OCI-M1 (cell line): ENCODE data around the gene RPS6KB1.
"Not testable (repeated sequence)": the region's sequence is repeated elsewhere in the genome, so short reads cannot be mapped to it uniquely, and the experiment has no call there.

Experiments
- DNase-seq: peaks from one replicate; lab custom pipeline; 2025; lab: John Stamatoyannopoulos, UW

RPS6KB1 gene

DNA sequence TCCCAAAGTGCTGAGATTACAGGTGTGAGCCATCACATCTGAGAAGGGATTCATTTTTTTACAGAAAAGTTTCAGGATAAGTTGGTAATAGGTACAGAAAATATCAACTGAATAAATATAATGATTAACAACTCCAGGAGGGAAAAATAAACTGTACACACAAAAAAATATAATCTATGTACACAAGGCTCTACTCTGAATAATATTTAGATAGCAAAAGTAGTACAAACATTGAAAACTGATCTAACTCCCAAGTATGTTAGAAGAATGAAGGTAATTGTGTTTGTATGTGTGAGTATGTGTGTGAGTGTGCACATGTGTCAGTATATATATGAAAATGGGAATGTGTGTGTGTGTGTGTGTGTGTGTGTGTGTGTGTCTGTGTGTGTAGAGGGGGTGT, 20.6 kb upstream of the RPS6KB1 start:
- DNase-seq = no peak

DNA sequence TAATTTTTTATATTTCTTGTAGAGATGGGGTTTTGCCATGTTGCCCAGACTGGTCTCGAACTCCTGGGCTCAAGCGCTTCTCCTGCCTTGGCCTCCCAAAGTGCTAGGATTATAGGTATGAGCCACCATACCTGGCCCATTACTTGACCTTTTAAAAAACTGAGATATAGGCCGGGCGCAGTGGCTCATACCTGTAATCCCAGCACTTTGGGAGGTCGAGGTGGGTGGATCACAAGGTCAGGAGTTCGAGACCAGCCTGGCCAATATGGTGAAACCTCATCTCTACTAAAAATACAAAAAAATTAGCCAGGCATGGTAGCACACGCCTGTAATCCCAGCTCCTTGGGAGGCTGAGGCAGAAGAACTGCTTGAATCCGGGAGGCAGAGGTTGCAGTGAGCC, 19.5 kb upstream of the RPS6KB1 start:
- not testable (repeated sequence) for DNase-seq

DNA sequence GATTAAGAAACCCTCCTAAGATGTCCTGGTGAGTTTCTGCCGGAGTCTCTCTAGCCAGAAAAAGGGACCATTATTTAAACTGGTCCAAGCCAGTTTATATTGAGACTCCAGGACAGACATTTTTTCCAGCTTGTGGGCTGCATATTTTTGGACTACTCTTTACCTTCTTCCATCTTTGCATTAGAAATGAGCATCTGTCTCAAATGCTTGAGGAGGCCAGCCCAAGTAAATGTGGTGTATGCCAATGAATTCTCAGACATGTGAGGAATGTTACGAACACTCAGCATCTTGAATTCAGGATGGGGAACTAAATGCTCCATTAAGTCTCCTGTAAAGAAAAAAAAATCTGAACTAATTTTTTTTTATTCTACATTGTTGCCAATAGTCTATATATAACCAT, 18.5 kb upstream of the RPS6KB1 start:
- DNase-seq = no peak

GRCh38 chr17:59876107-59876506, 16.8 kb upstream of the RPS6KB1 start:
- no peak for DNase-seq

DNA sequence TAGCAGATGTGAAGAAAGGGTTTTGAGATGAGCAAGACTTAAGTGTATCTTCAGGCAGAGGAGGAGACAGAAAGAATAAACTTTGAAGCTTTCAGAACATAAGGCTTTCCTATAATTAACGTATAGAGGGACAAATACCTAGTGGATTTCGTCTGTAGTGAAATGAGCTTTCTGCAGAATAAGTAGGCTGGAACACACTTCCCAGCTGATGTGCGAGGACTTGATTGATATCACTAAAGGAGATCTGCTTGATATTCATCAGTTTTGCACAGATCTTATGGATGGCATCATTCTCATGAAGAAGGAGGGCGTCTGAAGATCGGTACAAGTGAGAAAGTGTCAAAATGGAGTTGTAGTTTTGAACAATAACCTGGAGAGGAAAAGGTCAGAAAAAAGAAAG, 15.0 kb upstream of the RPS6KB1 start:
- no peak for DNase-seq

DNA sequence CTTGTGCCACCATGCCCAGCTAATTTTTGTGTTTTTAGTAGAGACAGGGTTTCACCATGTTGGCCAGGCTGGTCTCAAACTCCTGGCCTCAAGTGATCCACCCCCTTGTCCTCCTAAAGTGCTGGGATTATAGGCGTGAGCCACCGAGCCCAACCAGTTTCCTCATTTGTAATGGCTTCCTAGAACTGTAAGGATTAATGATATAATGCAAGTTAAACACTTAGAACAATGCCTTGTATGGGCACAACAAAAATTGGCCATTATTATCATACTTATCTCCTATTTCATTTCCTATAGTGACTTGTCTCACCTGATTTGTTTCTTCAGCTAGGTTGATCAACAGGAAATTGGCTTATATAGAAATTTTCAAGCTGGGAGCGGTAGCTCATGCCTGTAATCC, 14.3 kb upstream of the RPS6KB1 start:
- no peak for DNase-seq

DNA sequence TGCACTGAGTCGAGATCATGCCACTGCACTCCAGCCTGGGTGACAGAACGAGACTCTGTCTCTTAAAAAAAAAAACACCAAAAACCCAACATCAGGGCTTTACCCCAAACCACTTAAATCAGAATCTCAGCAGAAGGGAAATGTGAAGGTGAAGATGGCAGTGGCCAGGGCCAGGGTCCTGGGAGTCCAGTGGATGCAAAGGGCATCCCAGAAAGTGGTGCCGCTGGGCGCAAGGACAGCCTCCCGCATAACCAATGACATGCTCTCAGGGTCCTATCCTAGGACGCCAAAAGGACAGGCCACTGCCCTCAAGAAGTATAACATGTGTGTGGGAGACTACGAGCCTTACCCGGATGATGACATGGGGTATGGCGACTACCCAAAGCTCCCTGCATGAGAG, 8.1 kb upstream of the RPS6KB1 start:
- no peak for DNase-seq

DNA sequence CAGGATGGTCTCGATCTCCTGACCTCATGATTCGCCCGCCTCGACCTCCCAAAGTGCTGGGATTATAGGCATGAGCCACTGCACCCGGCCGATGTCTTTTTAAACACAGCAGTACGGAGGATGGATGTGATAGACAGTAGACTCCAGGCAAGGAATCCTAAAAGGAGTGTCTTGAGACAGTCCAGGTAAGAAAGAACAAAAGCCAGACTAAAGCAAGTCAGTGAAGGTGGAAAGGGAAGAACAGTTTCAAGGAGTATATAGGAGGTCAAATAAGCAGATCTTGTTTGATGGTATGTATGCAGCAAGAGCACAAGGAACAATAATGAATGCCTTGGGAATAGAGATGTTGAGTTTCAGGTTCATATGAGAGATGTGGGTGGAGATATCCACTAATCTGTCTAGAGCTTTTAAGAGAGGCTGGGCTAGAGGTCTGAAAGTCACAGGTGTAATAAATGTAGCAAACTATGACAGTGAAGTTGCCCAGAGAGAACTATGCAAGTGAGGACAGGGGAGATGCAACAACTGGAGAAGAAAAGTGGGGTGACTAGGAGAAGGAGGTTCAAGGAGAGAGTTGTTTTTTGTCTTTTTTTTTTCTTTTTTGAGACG, 4.7 kb upstream of the RPS6KB1 start:
- no peak for DNase-seq

DNA sequence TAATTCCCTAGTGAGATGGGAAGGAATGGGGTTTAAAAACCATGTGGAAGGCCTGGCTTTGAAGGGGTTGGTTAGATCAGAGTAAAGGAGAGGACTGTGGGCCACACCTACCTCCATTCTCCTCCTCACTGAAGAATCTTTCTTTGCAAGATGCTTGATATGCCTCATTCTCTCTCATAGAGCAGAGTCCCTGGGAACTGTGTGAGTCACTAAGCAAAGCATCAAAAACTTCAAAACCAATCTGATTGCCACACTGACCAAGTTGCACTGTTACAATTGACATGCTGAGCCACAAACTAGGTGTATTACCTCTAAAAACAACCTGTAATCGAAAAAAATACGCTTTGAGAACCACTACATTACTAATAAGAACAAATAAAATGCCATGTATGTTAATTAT, 2.2 kb upstream of the RPS6KB1 start:
- DNase-seq = peak; percentile 4

DNA sequence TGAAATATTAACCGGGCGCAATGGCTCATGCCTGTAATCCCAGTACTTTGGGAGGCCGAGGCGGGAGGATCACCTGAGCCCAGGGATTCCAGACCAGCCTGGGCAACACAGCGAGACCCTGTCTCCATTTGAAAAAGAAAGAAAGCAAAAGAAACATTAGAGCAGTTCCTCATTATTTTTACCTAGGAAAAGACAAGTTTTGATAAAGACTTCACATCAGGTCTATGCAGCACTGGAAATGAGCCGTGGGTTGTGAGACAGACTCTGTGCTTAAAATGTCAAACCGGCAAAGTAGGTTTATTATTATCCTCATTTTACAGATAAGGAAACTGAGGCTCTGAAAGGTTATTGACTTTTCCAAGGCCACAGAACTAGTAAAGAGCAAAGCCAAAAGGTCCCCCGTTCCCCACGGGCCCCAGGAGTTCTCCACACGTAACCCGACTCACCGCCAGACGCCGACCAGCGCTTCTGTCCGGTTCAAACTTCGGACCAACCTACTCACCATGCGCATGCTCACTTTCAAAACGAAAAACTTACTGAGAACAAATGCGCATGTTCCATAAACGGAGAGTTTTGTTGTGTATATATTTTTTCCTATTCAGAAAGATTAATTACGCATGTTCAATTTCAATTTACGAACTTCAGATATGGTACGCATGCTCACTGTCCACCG, 534 bp upstream of the RPS6KB1 start:
- no peak for DNase-seq

GRCh38 chr17:59893676-59894100, 767 bp downstream of the RPS6KB1 start:
- peak; percentile 51 for DNase-seq

DNA sequence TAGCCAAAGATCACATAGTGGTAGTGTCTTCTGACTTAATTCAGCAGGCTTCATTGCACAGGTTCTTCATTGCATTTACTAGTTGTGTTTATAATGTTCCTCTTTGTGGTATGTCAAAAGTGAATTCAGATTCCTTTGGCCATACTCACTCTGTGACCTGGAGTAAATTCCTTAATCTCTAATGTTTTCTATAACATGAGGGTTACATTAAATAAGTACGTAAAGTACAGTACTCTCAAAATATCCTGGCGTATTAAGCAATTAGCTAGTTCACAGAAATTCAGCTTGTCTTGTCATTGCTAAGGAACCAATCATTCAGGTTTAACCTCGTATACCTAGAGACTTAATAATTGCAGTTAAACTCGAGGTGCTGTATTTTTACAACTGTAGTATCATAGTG, 4.2 kb downstream of the RPS6KB1 start:
- DNase-seq = no peak

DNA sequence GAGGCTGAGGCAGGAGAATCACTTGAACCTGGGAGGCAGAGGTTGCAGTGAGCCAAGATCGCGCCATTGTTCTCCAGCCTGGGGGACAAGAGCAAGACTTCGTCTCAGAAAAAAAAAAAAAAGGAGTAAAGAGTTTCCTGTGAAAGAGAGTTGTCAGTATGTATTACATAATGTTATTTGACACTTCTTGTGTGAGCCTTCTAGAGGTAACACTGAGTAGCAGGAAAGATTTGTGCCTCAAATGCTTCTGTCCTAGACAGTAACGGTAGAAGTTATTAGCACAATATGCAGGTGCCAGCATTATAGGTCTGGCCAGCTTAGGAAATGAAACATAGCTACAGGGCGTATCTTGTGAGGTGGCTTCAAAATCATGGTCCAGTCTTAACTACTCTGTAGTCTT, 6.2 kb downstream of the RPS6KB1 start:
- no peak for DNase-seq

- no peak for DNase-seq
Measured at GRCh38 chr17:59901604-59902003, 8.7 kb downstream of the RPS6KB1 start.

GRCh38 chr17:59903455-59903854, 10.5 kb downstream of the RPS6KB1 start:
- no peak for DNase-seq

- no peak for DNase-seq
Measured at GRCh38 chr17:59907467-59907866, 14.5 kb downstream of the RPS6KB1 start.

DNA sequence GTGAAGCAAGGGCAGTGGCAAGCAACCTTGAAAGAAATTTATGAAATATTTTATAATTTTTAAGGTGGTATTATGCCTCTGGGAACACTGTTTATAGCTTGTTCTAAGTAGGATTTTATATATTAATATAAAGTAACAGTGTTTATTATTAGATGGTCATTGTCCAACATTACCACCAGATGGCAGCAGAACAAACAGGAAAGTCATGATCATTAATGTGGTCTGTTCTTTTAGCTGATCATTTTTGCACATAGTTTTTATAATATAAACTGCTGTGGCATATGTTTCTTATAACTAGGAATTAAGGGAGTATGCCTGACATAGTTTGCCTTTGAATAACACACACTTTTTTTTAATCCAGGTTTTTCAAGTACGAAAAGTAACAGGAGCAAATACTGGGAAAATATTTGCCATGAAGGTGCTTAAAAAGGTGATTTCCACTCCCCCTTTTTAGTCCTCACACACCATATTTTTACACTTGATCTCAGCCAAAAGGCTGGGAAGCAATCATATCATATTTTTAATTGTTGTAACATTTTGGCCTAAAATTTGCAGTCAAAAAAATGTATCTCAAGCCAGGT, 21.4 kb downstream of the RPS6KB1 start:
- peak; percentile 60 for DNase-seq

DNA sequence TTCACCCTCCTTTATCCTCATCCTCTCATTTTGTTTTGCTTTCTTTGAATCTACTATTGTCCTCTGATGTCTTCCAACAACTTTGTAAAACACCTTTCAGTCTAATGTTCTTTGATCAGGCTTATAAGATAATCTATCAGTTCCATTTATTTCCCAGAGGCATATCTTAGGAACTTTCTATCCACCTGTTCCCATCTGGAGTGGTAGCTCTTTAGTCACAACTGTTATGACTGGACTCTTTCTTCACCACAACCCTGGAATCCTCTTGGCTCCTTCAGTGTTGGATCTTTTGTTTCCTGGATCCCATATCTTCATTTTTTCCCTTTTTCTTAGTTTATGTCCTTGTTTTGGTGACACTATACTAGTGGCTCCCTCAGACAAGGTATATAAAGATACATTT, 23.5 kb downstream of the RPS6KB1 start:
- DNase-seq = no peak

GRCh38 chr17:59920637-59921036, 27.7 kb downstream of the RPS6KB1 start:
- DNase-seq = not testable (repeated sequence)

GRCh38 chr17:59930121-59930520, 37.2 kb downstream of the RPS6KB1 start:
- not testable (repeated sequence) for DNase-seq

- peak; percentile 31 for DNase-seq
Measured at GRCh38 chr17:59930768-59931167, 37.8 kb downstream of the RPS6KB1 start.

DNA sequence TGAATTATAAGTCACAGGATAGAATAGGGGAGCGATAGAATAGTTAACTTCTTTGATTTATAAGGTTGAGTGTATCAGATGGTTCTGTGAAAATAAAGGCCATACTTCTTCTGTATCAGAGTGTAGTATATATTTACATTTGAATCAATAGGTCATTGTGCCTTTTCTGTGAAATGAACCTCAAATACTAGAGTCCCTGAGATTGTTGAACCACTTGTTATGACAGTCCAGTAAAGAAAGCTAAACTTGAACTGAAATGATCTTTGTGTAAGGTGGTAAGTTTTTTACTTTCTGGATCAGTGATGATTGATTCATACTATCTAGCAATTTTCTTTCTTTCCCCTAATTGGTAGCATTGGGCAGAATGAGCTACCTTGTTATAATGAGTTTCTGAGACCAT, 40.4 kb downstream of the RPS6KB1 start:
- not testable (repeated sequence) for DNase-seq

GRCh38 chr17:59940697-59941096, 47.8 kb downstream of the RPS6KB1 start:
- not testable (repeated sequence) for DNase-seq

DNA sequence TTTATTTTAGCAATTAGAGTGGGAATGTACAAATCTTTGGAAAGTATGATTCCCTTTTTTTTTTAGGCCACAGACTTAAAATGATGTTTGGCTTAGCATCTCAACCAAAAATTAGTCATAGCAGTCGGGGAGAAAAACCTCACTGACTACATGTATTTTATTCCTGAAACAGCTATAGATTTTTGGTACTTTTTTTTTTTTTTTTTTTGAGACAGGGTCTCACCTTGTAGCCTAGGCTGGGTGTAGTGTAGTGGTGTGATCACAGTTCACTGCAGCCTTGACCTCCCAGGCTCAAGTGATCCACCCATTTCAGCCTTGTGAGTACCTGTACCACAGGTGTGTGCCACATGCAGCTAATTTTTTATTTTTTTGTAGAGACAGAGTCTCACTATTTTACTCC, 48.2 kb downstream of the RPS6KB1 start:
- no peak for DNase-seq
